ENCODE data around the gene PPP2R1A. TPM values are rescaled to one million over a fixed set of nuclear protein-coding genes. Genes with fewer than 3 reads are reported as not detected.

Gene PPP2R1A
- total and polyA plus RNA-seq, 2 donors from 2014 or later, result 314 to 346 TPM

GRCh38 chr19:52230685-52231084 is 40.8 kb downstream of the PPP2R1A start:
- no peak for TF ChIP-seq CTCF (IDR thresholded peaks at IDR 0.05; ENCODE audit: borderline replicate concordance, extremely low read depth, insufficient read depth)
- Histone ChIP-seq H3K27ac (ENCODE audit: low read depth in 2 of 2, low read length in 2 of 2) (no peak overlapping the region), H3K4me1 (ENCODE audit: control insufficient read depth in 2 of 3, insufficient read depth in 2 of 3, low read depth in 1 of 3, low read length in 3 of 3) (no peaks in the 10 kb centered on the region), H3K36me3 (ENCODE audit: control insufficient read depth in 2 of 3, insufficient read depth in 3 of 3, low read length in 3 of 3) (peaks cover under 1 to 18% (median 12%) of the 10 kb centered on the region in 3 donors), H3K27me3 (ENCODE audit: control insufficient read depth, insufficient read depth, low read length) (no peaks in the 10 kb centered on the region), H3K9me3 (ENCODE audit: control insufficient read depth in 2 of 3, insufficient read depth in 1 of 3, low read length in 3 of 3) (no peaks in the 10 kb centered on the region), H3K9ac (ENCODE audit: low read length in 3 of 3) (no peak overlapping the region), H3K4me3 (ENCODE audit: low read length in 3 of 3) (no peak overlapping the region)
- DNase-seq (no peak), FAIRE-seq (no peak)
- intact Hi-C loops (cut with DNase I), result loop anchor here (10.0 kb wide), 1 partner anchor 96 kb away; the partner anchor contains the start of gene ZNF616

GRCh38 chr19:52231154-52231910 is 41.5 kb downstream of the PPP2R1A start:
- Histone ChIP-seq H3K36me3 (ENCODE audit: control insufficient read depth in 2 of 3, insufficient read depth in 3 of 3, low read length in 3 of 3) (peaks cover 0 to 13% (median 6%) of the 10 kb centered on the region in 3 donors), H3K9me3 (ENCODE audit: control insufficient read depth in 2 of 3, insufficient read depth in 1 of 3, low read length in 3 of 3) (no peaks in the 10 kb centered on the region), H3K9ac (ENCODE audit: low read length in 3 of 3) (no peak overlapping the region), H3K27me3 (ENCODE audit: control insufficient read depth, insufficient read depth, low read length) (no peaks in the 10 kb centered on the region), H3K27ac (ENCODE audit: low read depth in 2 of 2, low read length in 2 of 2) (no peak overlapping the region), H3K4me3 (ENCODE audit: low read length in 3 of 3) (no peak overlapping the region), H3K4me1 (ENCODE audit: control insufficient read depth in 2 of 3, insufficient read depth in 2 of 3, low read depth in 1 of 3, low read length in 3 of 3) (no peaks in the 10 kb centered on the region)
- FAIRE-seq (no peak), DNase-seq (no peak)
- intact Hi-C loops (cut with DNase I), result loop anchor here (10.0 kb wide), 1 partner anchor 97 kb away; the partner anchor contains the start of gene ZNF616
- no peak for TF ChIP-seq CTCF (IDR thresholded peaks at IDR 0.05; ENCODE audit: borderline replicate concordance, extremely low read depth, insufficient read depth)

- Histone ChIP-seq H3K9me3 (ENCODE audit: control insufficient read depth in 2 of 3, insufficient read depth in 1 of 3, low read length in 3 of 3) (no peaks in the 10 kb centered on the region), H3K4me3 (ENCODE audit: low read length in 3 of 3) (no peak overlapping the region), H3K27ac (ENCODE audit: low read depth in 2 of 2, low read length in 2 of 2) (no peak overlapping the region), H3K4me1 (ENCODE audit: control insufficient read depth in 2 of 3, insufficient read depth in 2 of 3, low read depth in 1 of 3, low read length in 3 of 3) (no peaks in the 10 kb centered on the region), H3K9ac (ENCODE audit: low read length in 3 of 3) (no peak overlapping the region), H3K27me3 (ENCODE audit: control insufficient read depth, insufficient read depth, low read length) (no peaks in the 10 kb centered on the region), H3K36me3 (ENCODE audit: control insufficient read depth in 2 of 3, insufficient read depth in 3 of 3, low read length in 3 of 3) (no peaks in the 10 kb centered on the region)
- DNase-seq (no peak), FAIRE-seq (no peak)
- intact Hi-C loops (cut with DNase I), result loop anchor here (10.0 kb wide), 1 partner anchor 100 kb away; the partner anchor contains the start of gene ZNF616
- TF ChIP-seq CTCF (IDR thresholded peaks at IDR 0.05; ENCODE audit: borderline replicate concordance, extremely low read depth, insufficient read depth), result no peak
Measured at GRCh38 chr19:52234406-52234805, 44.6 kb downstream of the PPP2R1A start.

Data from kidney (tissue), 14 donors.